Activated CD4-positive, alpha-beta T cell treated with anti-CD3 and anti-CD28 coated beads, Interleukin-2, amount 10 ng/mL, durations not matched to agents 24 days and 14 days (primary cell): ENCODE results near the gene CISD3. TPM values are rescaled to one million over a fixed set of nuclear protein-coding genes. Genes with fewer than 3 reads are reported as not detected.

Source experiments
- DNase-seq: peaks from one replicate; pipeline ENCODE4 v3.0.0; 2022
- H3K27ac Mint-ChIP-seq: one replicate; pipeline ENCODE4 v1.8.0; 2022; ENCODE audit warnings: mild to moderate bottlenecking, mixed read lengths
- H3K27me3 Mint-ChIP-seq: one replicate; pipeline ENCODE4 v1.8.0; 2022; ENCODE audit warnings: mixed read lengths
- H3K36me3 Mint-ChIP-seq: one replicate; pipeline ENCODE4 v1.8.0; 2022; ENCODE audit warnings: low read depth, mild to moderate bottlenecking, mixed read lengths
- H3K4me1 Mint-ChIP-seq: one replicate; pipeline ENCODE4 v1.8.0; 2021; ENCODE audit warnings: mixed read lengths
- H3K4me3 Mint-ChIP-seq: one replicate; pipeline ENCODE4 v1.8.0; 2022; ENCODE audit warnings: mild to moderate bottlenecking, moderate library complexity, mixed read lengths
- H3K9me3 Mint-ChIP-seq: one replicate; pipeline ENCODE4 v1.8.0; 2021; ENCODE audit warnings: mixed read lengths
- intact Hi-C: fragments of 100-400 bp; cut with micrococcal nuclease; formaldehyde crosslinking; loops from one replicate; pipeline ENCODE4 v1.15.1; 2023
- total RNA-seq: library from RNA; stranded (reverse); gene quantifications from 2 replicates; pipeline ENCODE4 v1.2.3, GENCODE V29; 2022

The CISD3 gene
- total RNA-seq, 1 donor from 2014 or later: 46.7 TPM

GRCh38 chr17:38728290-38728831 lies 1.8 kb upstream of the CISD3 start:
- Mint-ChIP-seq H3K27me3 (no peaks in the 10 kb centered on the region), H3K36me3 (peaks cover 49% of the 10 kb centered on the region), H3K27ac (peak overlapping the region; percentile 95), H3K9me3 (no peaks in the 10 kb centered on the region), H3K4me1 (peaks cover 62% of the 10 kb centered on the region), H3K4me3 (peak overlapping the region; percentile 79)
- intact Hi-C loops: loop anchor here (1.0 kb wide), 1 partner anchor 27 kb away; no protein-coding TSS in a partner anchor
- DNase-seq: peak; percentile 92

GRCh38 chr17:38729368-38729885 lies 714 bp upstream of the CISD3 start:
- Mint-ChIP-seq H3K9me3 (no peaks in the 10 kb centered on the region), H3K27me3 (no peaks in the 10 kb centered on the region), H3K4me3 (peak overlapping the region; percentile 79), H3K36me3 (peaks cover 43% of the 10 kb centered on the region), H3K4me1 (peaks cover 69% of the 10 kb centered on the region), H3K27ac (peak overlapping the region; percentile 95)
- intact Hi-C loops: no loop called here
- DNase-seq: no peak

DNA sequence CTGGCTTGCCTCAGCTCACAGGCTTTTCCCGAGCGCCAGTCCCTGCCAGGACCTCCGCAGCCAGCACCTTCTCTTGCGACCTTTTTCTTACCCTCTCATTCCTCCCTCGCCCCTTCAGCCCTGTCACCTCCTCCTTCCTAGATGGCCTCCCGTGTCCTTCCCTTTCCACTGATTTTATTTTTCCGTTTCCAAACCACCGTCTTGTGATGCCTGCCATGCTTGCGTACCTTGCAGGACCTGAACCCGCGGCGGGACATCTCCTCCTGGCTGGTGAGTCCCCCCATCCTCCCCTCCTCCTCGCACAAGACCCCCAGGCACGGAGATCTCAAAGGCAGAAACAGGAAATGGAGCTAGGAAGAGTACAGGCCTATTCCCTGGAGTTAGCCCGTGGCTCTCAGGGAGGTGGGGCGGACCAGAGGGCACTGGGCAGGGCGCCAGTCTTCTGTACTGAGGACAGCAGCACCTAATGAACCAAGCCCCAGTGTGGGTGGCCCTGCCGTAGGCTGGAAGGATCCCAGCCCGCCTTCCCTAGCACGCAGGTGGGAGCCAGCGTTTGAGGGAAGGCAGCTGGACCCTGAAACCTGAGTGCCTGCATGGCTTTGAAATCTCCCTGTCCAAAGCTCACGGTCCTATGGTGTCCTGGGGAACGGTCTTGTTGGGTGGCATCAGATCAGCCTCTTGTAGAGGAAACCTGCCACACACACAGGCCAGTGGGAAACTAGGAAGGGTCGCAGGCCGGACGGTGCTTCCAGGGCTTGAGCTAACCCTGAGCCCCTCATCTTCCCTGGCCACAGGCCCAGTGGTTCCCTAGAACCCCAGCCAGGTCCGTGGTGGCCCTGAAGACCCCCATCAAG lies 612 bp downstream of the CISD3 start:
- H3K36me3 Mint-ChIP-seq: peaks cover 35% of the 10 kb centered on the region
- intact Hi-C loops: loop anchor here (1.0 to 10.0 kb wide), 3 partner anchors 21 to 176 kb away; no protein-coding TSS in a partner anchor
- no peaks in the 10 kb centered on the region for H3K27me3 Mint-ChIP-seq
- no peak for DNase-seq
- peak overlapping the region; percentile 93 for H3K4me3 Mint-ChIP-seq
- peak overlapping the region; percentile 91 for H3K27ac Mint-ChIP-seq
- no peaks in the 10 kb centered on the region for H3K9me3 Mint-ChIP-seq
- H3K4me1 Mint-ChIP-seq: peaks cover 73% of the 10 kb centered on the region

DNA sequence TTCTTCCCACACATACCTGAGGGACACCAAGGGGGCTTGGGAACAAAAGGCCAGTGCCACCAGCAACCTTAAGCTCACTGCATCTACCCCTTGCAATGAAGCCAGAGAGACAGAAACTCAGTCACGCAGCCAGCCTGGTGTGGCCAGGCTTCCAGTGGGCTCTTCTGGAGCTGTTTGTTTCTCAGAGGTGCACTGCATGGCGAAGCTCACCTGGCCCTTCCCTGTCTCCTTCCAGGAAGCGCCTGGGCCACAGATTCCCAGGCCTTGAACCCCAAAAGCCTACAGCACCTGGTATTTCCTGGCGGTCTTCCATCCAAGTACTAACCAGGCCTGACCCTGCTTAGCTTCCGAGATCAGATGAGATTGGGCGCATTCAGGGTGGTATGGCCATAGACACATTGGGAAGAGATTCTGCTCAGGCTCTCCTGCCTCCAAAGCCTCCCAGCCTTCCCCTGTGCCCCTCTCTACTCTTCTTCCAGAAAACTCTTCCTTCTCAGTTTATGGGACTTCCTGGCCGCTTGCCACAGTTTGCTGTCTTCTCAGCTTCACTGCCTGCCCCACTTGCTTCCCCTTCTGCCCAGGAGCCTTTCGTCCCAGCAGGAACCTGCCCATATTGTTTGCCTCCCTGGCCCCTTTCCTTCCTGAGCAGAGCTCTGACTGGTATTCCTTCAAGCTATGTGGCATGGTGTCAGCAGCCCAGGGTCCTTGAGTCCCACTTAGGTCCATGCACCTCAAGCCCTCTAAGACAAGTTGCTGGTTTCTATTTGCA lies 1.6 kb downstream of the CISD3 start:
- Mint-ChIP-seq H3K9me3 (no peaks in the 10 kb centered on the region), H3K4me1 (peaks cover 68% of the 10 kb centered on the region), H3K27me3 (no peaks in the 10 kb centered on the region), H3K27ac (peak overlapping the region; percentile 9), H3K4me3 (peak overlapping the region; percentile 93), H3K36me3 (peaks cover 31% of the 10 kb centered on the region)
- intact Hi-C loops: loop anchor here (10.0 kb wide), 1 partner anchor 177 kb away; no protein-coding TSS in a partner anchor
- DNase-seq: no peak

DNA sequence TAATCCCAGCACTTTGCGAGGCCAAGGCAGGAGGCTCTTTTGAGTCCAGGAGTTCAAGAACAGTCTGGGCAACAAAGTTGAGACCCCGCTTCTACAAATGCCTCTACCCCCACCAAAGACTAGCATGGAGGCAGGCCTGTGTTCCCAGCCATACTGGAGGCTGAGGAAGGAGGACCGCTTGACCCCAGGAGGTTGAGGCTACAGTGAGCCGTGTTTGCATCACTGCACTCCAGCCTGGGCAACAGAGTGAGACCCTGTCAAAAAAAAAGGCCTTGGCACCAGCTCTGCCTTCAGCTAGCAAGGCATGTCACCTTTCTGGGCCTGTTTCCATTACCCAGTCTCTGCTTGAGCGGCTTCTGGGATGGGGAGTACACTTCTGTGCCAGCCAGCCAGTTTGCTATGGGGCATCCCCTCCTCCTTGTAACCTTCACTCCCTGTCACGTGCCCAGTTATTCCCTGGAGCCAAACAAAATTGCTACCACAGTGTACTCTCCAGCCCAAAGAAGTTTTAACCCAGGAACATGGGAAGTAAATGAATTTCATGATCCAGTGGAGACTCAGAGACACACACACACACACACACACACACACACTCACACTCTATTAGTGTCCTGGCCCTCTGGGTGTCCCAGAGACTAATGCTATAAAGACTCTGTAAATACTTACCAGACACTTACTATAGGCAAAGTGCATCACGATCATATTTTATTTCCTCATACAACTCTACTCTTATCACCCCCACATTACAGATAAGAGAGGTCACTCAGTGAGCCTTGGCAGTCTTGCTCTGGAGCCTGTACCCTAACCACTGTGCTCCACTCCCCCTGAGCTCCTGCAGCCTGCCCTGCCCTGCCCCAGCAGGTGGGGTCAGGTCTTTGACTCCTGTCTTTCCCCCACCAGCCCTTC lies 2.5 kb downstream of the CISD3 start:
- DNase-seq: no peak
- Mint-ChIP-seq H3K36me3 (peaks cover 28% of the 10 kb centered on the region), H3K4me1 (peaks cover 63% of the 10 kb centered on the region), H3K27me3 (no peaks in the 10 kb centered on the region), H3K4me3 (peak overlapping the region; percentile 93), H3K9me3 (no peaks in the 10 kb centered on the region), H3K27ac (peak overlapping the region; percentile 73)
- intact Hi-C loops: loop anchor here (10.0 kb wide), 1 partner anchor 178 kb away; no protein-coding TSS in a partner anchor

- peak overlapping the region; percentile 83 for H3K27ac Mint-ChIP-seq
- no peak for DNase-seq
- H3K27me3 Mint-ChIP-seq: no peaks in the 10 kb centered on the region
- intact Hi-C loops: loop anchor here (10.0 kb wide), 1 partner anchor 179 kb away; no protein-coding TSS in a partner anchor
- peaks cover 21% of the 10 kb centered on the region for H3K36me3 Mint-ChIP-seq
- H3K9me3 Mint-ChIP-seq: no peaks in the 10 kb centered on the region
- H3K4me1 Mint-ChIP-seq: peaks cover 54% of the 10 kb centered on the region
- H3K4me3 Mint-ChIP-seq: peak overlapping the region; percentile 46
Observed at GRCh38 chr17:38733282-38733981, 3.3 kb downstream of the CISD3 start.

GRCh38 chr17:38733982-38734973 lies 4.1 kb downstream of the CISD3 start:
- Mint-ChIP-seq H3K9me3 (no peaks in the 10 kb centered on the region), H3K36me3 (peaks cover 21% of the 10 kb centered on the region), H3K27ac (peak overlapping the region; percentile 83), H3K4me3 (peak overlapping the region; percentile 23), H3K4me1 (peaks cover 46% of the 10 kb centered on the region), H3K27me3 (no peaks in the 10 kb centered on the region)
- intact Hi-C loops: loop anchor here (10.0 kb wide), 1 partner anchor 179 kb away; no protein-coding TSS in a partner anchor
- peak; percentile 74 for DNase-seq

GRCh38 chr17:38735161-38735997 lies 5.2 kb downstream of the CISD3 start:
- H3K27ac Mint-ChIP-seq: peak overlapping the region; percentile 34
- H3K4me3 Mint-ChIP-seq: no peak overlapping the region
- H3K4me1 Mint-ChIP-seq: peaks cover 43% of the 10 kb centered on the region
- intact Hi-C loops: loop anchor here (1.0 to 10.0 kb wide), 2 partner anchors 58 to 181 kb away; no protein-coding TSS in a partner anchor
- peak; percentile 91 for DNase-seq
- no peaks in the 10 kb centered on the region for H3K27me3 Mint-ChIP-seq
- no peaks in the 10 kb centered on the region for H3K9me3 Mint-ChIP-seq
- H3K36me3 Mint-ChIP-seq: peaks cover 18% of the 10 kb centered on the region

- peaks cover 29% of the 10 kb centered on the region for H3K4me1 Mint-ChIP-seq
- intact Hi-C loops: loop anchor here (10.0 kb wide), 1 partner anchor 183 kb away; no protein-coding TSS in a partner anchor
- no peak overlapping the region for H3K27ac Mint-ChIP-seq
- H3K36me3 Mint-ChIP-seq: peaks cover 2% of the 10 kb centered on the region
- DNase-seq: no peak
- H3K27me3 Mint-ChIP-seq: no peaks in the 10 kb centered on the region
- no peak overlapping the region for H3K4me3 Mint-ChIP-seq
- no peaks in the 10 kb centered on the region for H3K9me3 Mint-ChIP-seq
Observed at GRCh38 chr17:38738007-38738662, 8.0 kb downstream of the CISD3 start.

GRCh38 chr17:38738686-38739085 lies 8.5 kb downstream of the CISD3 start:
- peaks cover 31% of the 10 kb centered on the region for H3K4me1 Mint-ChIP-seq
- H3K4me3 Mint-ChIP-seq: no peak overlapping the region
- no peaks in the 10 kb centered on the region for H3K9me3 Mint-ChIP-seq
- peaks cover 2% of the 10 kb centered on the region for H3K36me3 Mint-ChIP-seq
- no peak for DNase-seq
- intact Hi-C loops: loop anchor here (10.0 kb wide), 1 partner anchor 184 kb away; no protein-coding TSS in a partner anchor
- H3K27ac Mint-ChIP-seq: no peak overlapping the region
- no peaks in the 10 kb centered on the region for H3K27me3 Mint-ChIP-seq
